ENCODE measurements around the gene SEPTIN2.

DNA sequence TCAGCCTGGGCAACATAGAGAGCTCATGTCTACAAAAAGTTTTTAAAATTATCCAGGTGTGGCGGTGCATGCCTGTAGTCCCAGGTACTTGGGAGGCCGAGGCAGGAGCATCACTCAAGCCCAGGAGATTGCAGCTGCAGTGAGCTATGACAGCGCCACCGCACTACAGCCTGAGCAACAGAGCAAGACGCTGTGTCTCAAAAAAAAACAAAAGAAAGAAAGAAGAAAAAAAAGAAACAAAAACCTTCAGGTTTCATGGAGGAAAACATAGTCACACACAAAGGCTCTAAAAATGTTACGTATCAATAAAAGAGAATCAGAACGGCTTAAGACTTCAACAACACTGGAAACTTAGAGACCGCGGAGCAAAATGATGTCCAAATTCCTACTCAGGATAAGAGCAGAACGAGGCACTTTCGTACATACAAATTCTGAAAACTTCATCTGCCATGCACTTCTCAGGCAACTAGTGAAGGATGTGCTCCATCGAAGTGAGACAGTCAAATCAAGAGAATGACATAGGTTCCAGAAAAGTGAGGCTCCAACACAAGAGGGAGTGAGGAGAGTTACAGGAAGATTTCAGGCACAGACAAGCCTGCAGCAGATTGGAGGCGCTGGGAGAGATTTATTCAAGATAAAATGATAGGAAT lies 4.7 kb upstream of the SEPTIN2 start:
- TF ChIP-seq, protein P1, sequence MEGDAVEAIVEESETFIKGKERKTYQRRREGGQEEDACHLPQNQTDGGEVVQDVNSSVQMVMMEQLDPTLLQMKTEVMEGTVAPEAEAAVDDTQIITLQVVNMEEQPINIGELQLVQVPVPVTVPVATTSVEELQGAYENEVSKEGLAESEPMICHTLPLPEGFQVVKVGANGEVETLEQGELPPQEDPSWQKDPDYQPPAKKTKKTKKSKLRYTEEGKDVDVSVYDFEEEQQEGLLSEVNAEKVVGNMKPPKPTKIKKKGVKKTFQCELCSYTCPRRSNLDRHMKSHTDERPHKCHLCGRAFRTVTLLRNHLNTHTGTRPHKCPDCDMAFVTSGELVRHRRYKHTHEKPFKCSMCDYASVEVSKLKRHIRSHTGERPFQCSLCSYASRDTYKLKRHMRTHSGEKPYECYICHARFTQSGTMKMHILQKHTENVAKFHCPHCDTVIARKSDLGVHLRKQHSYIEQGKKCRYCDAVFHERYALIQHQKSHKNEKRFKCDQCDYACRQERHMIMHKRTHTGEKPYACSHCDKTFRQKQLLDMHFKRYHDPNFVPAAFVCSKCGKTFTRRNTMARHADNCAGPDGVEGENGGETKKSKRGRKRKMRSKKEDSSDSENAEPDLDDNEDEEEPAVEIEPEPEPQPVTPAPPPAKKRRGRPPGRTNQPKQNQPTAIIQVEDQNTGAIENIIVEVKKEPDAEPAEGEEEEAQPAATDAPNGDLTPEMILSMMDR (IDR thresholded peaks at IDR 0.05; ENCODE audit: insufficient read depth, low read depth, low read length): no peak
- no peak for TF ChIP-seq EZH2 (IDR thresholded peaks at IDR 0.05; ENCODE audit: insufficient read depth, low read length)

Data from astrocyte (in vitro differentiated cells and primary cell).